ENCODE measurements around the gene TXNL4A.
"Not testable (repeated sequence)": the region's sequence is repeated elsewhere in the genome, so short reads cannot be mapped to it uniquely, and the experiment has no call there.

Gene TXNL4A, protein sequence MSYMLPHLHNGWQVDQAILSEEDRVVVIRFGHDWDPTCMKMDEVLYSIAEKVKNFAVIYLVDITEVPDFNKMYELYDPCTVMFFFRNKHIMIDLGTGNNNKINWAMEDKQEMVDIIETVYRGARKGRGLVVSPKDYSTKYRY

DNA sequence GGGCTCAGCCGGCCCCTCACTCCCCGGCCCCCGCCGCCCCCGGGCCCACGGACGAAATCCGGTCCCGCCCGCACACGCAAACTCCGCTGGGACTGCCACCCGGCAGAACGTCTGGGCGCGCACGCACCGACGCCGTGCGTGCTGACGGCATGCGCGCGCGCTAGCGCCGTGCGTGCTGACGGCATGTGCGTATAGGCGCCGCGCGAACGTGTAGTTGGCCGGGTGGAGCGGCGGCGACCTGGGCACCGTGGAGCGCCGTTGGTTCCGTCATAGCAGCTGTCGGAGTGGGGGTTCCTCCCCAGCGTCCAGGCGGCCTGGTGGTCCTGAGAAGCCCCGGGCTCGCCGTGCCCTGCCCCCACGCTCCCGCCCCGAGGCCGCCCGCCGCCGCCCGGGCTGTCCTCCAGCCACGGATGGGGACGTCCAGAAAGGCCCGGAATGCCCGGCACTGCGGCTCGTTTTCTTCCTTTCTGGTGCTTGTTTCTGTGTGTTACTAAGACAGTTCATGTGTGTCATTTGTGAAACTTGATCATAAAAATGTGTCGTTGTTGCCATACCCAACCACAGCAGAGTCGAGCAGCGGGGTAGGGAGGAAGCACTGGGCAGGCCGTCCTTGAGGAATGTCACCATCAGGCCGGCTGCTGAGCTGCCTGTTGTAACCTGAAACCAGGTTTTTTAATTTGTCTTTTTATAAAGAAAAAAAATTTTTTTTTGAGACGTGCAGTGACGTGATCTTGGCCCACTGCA, at the start of gene TXNL4A:
Gene TXNL4A (minus strand): TSS at position 113 of the 744 bp plus-strand sequence. CDS start 171 bp downstream, outside the sequence.
- peak; percentile 92 for DNase-seq

DNA sequence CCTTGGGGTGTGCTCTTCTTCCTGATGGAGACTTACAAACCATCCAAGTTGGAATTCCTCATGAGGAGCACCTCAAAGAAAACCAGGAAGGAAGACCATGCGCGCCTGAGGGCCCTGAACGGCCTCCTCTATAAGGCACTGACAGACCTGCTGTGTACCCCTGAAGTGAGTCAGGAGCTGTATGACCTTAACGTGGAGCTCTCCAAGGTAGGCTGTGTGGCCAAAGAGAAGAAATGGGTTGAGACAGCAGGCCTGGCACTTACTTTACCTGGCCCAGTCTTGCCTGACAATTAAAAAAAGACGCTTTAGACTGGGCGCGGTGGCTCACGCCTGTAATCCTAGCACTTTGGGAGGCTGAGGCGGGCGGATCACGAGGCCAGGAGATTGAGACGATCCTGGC, 48.9 kb upstream of the TXNL4A start:
- DNase-seq, result no peak

DNA sequence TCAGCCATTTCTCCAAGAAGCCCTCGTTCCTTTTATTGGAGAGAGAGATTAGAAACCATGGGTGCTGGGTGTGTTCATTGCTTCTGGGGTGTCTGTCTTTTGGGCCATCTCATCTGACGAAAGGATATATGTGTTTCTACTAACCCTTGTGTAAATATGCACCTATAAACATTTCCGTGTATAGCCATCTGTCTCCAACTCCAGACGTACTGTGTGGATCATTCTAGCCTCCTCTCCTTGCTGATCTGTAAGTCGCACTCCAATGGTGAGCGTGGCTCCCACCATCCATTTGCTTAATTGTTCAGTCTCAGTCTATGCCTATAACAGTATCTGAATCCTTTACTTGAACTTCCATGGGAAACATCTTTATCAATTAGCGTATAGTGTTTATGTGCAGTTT, 47.6 kb upstream of the TXNL4A start:
- DNase-seq, result no peak

DNA sequence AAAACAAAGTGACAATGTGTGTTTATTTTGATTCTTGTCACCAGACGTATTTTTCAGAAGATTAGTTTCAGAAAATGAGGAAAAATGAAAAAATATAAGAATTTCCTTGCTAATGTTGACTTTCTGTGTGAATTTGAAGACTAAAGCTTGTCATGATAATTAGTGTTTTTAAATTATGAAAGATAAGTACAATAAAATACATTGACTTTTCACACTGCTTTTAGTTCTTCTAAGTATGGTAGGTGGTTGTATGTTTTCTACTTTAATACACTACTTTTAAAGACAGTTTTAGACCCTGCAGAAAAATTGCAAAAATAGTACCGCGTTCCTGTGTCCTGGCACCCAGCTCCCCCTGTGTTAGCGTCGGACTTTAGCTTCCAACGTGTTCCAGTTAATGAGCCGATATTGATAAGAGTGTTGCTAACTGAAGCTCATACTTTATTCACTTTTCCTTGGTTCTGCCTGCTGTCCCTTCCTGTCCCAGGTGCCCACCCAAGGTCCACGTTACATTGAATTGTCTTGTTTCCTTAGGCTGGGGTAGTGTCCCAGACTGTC, 46.6 kb upstream of the TXNL4A start:
- no peak for DNase-seq

DNA sequence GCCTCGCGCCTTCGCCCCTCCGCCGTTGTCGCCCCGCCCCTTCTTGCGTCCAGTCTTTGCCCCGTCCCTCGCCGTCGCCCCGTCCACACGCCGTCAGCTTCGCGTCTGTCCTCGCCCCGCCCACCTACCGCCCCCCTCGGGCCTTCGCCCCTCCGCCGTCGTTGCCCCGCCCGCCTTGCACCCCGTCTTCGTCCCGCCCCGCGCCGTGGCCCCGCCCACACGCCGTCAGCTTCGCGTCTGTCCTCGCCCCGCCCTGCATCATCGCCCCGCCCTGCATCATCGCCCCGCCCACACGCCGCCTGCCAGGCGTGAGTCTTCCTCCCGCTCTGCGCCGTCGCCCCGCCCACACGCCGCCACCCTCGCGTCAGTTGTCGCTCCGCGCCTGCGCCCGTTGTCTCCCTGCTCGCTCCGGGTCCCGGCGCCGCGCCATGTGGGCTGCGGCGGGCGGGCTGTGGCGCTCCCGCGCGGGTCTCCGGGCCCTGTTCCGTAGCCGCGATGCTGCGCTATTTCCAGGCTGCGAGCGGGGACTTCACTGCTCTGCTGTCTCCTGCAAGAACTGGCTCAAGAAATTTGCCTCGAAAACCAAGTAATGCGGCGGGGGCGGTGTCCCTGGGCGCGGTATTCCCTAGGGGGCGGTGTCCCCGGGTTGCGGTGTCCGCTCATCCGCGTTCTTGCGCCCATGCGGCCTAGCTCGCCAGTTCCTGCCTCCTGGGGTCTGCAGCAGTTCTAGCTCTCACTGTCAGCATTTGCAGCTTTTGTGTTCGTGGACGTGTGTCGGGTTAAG, 45.9 kb upstream of the TXNL4A start, which contains the start of gene RBFA:
Gene RBFA (plus strand): TSS at position 367 of the 784 bp plus-strand sequence. CDS start 62 bp downstream, at position 429.
- DNase-seq, result peak; percentile 100

DNA sequence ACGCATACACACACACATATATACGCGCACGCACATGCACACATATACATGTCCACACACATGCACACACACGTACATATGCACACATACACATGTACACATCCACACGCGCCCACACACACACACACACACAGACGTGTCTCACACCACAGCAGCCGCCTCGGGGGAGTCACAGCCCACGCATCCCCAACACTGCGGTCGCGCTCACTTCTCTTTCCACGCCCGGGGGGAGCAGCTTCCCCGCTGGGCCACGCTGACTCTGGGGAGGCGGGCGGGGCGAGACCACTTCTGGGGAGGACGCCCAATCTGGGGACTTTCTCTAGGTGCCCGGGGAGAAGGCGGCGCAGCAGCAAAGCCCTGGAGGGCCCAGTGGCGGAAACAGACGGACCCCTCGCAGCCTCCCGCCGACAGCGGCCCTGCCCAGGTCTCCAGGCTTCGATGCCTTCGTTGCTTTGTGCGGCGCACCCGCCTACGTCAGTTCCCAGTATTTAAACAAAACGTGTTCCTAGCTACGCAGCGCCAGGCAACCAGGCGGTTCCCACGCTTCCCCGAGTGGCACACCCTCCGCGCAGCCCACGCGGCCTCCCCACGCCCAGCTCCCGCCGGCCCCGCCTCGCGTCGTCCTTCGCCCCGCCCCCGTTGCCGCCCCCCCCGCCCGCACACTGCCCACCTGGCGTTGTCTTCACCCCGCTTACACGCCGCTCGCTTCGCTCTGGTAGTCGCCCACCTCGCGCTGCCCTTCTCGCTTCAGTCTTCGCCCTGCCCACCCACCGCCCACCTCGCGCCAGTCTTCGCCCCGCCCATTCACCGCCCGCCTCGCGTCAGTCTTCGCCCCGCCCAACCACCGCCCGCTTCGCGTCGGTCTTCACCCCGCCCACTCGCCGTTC, 45.1 kb upstream of the TXNL4A start:
- DNase-seq, result no peak

DNA sequence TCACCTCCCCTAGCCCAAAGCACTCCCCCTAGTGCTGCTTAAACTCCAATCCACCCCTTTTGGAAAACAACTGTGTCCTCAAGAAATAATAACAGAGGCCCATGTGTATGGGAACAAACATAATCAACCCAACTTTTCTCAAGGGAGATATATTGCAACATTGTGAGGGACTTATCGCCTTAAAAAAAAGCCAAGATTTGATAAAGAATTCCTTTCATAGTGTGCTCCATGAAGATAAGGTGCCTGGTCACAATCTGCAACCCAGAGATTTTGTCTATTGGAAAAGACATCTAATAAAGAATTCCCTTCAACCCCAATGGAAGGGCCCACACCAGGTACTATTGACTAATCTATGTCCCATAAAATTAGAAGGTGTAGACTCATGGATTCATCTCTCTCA, 41.3 kb upstream of the TXNL4A start:
- DNase-seq, result no peak

DNA sequence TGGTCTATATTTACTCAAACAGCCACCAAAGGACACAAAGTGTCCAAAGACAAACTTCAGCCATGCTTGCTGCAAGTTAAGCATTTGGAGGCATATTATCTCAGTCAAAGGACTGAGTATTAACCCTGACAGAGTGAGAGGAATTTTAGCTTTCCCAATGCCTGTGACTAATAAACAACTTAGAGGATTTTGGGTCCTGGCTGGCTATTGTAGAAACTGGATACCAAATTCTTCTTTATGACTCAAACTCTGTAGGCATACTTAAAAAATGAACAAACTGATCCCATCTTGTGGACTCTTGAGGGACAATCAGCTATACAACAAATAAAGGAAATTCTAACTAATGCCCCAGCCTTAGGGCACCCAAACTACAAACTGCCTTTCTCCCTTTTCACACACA, 39.4 kb upstream of the TXNL4A start:
- not testable (repeated sequence) for DNase-seq

DNA sequence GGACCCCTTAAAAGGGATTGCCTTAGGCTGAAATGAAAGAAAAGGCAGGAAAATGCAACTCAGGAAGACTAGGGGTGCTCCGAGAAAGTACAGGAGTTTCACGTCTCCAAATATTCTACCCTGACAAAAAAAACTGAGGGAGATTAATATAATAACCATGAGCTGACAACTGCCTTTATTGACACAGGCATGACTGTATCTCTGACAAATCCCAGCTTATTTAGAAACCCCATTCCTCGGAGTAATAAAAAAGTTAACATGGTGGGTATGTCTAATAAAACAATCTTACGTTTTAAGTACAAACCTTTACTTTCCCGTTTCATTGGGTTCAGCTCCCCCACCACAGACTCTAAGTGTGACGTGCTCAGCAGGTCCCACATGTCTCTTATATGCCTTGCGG, 38.0 kb upstream of the TXNL4A start:
- no peak for DNase-seq

DNA sequence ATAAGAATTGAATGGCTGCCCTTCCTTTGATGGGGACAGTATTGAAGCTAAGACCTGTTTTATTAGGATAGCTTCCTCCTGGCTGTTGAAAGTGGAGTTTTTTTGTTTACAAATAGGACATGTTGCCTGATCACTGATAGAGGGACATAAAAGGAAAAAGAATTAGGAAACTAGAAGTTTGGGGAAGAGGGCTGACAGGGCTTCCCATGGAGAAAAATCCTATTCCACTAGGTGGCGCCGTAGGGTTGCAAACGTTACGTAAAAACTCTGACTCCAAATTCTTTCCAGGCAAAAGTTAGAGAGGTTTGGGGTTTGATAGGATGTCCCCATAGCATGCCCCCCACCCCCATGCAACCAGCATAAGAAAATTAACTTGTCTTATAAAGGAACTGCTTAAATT, 34.8 kb upstream of the TXNL4A start:
- no peak for DNase-seq

DNA sequence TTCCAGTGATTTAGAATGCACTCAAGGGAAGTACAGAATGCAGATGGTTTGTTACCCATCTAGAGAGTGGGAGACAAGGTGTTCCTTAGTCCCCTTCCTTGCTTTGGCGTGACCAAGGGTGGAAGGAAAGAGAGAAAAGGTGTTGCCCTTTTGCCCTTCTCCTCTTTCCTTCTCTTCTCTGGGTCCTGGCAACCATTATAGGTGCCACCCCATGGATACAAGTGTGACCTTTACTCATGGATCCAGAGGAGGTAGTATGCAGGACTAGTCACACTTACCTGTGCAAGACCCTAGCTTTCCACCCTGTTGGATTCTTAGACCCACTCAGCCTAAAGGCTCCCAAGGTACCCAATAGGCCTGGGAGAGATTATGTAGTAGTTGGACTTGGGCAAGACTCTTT, 34.2 kb upstream of the TXNL4A start:
- no peak for DNase-seq

DNA sequence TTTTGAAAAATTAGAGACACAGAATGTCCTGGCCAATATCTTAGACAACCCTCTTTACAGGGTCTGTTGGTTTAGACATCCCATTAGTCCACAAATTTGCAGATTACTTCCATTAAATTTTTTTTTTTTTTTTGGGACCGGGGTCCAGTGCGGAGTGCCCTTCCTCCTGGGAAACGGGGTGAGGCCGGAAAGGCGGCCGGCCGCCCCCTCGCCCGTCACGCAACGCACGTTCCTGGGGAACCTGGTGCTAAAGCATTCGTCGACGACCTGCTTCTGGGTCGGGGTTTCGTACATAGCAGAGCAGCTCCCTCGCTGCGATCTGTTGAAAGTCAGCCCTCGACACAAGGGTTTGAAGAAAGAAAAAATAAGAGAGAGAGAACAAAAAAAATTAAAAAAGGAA, 24.4 kb upstream of the TXNL4A start:
- DNase-seq, result no peak

DNA sequence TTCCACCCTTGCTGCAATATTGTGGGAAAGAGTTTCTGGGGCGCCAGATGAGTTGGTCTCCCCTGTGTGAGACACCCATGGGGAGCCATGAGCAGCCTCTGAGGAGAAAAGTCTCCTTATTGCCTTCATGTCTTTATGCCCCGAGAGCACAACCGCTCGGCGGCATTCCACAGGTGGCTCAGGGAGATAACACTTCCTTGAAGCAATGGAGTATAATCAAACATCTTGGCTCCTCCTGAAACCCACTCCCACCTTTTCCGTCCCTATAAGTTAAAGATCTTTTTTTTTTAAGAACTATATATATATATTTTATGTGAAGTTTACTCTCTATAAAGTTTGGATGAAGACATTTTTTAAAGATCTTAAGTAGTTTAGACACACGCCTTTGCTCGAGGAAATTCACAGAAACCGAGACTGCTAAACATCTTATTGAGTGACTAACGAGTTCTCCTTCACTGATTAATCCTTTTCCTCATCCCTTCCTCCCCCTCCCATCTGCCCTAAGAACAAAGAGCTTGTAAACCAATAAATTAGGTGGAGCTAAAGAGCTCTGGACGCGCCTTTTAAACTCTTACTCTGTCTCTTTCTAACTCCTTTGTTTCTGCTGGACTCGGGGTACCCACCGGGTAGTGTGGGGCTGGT, 23.3 kb upstream of the TXNL4A start:
- not testable (repeated sequence) for DNase-seq

DNA sequence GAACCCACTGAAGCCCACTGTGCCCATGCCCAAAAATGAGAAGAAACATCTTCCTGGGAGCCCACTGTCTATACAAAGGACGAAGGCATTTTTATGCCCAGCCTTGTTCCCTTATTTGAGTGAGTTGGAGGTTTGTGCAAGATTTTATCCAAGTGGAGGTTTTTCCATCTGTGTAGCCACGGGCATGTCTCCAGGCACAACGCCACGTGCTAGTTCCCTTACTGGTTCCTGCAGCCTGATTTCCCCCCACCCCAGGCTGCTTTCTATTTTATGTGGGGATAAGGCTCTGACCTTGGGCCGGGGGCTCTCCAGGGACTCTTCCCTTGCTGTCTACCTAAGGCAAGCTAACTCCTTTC, 22.2 kb upstream of the TXNL4A start:
- no peak for DNase-seq

DNA sequence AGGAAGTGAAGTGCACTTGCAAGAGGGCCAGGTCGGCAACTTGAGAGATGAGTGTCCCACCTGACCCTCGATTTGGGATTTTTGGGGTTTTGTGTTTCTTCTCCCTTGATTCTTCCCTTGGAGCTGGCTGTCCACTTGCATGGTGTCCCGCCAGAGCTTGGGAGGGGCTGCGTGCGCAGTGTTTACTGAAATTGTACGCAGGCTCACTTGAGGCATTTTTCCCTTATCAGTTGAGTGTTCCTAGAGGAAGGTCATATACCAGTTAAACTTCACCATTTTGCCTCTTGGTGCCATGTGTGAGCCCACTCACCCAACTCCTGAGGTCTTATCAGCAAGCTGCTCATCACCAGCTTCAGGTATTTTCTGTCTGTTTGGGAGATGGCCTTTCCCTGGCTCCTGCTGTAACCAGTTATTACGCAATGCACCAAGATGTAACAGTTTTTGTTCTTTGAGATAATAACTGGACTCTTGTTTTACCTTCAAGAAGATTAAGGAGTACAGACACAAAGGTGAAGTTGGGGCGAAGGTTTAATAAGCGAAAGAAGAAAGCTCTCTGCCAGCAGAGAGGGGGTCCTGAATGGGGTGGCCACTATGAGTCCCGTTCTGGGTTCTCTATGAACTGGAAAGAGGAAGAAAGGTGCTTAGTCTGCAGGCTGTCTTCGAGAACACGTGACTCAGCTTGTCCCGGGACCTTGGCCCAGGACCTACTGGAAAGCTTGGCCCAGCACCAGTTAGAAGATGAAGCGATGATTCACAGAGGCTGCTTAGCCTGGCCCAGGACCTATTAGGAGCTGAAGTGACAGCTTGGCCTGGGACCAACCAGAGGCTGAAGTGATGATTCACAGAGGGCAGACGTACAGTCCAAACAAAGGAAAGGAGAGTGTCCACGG, 21.5 kb upstream of the TXNL4A start:
- no peak for DNase-seq

DNA sequence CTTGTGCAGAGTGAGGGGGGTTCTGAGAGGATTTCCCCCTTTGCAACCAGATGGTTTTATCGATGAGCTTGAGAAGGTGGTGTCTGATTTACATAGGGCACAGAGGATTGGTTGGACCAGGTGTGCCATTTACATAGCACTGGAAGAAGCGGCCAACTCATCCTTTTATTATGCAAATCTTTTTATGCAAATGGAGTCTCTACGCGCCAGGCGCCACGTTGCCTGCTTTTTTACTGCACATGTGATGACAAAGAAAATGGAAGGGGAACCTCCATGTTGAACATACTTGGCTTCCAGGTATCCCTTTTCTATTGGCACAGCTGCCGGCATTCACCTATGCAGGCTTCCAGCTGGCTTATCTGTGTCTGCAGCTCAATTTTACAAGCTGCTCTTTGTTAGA, 18.4 kb upstream of the TXNL4A start:
- no peak for DNase-seq

DNA sequence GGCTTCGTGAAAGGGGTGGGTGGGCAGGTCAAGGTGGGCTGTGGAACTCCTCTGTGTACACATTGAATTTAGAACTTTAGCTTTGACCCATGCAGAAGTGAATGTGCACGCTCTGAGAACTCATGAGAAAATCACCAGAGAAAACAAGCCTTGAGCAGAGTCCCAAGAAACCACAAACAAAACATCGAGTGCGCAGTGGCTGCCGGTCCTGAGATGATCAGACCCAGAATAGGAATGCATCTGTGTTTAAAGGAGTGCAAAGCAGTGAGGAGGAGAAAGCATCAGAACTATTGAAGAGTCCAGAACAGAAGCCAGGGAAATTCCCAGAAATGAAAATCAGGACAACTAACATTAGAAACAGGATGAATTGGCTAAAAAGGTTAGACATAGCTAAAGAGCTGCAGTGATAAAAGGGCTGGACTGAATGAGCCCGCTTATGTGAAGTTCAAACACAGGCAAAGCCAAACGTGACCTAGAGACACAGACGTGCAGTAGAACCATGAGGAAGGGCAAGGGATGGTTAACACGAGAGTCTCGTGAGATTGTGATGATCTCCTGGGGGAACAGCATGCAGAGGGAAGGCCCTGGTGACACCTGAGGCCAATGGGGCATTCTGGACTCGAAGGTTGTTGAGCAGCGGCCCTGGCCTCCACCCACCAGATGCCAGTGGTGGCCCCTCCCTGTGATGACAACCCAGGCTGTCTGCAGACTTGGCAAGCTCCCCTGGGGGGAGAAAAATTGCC, 16.4 kb upstream of the TXNL4A start:
- no peak for DNase-seq

DNA sequence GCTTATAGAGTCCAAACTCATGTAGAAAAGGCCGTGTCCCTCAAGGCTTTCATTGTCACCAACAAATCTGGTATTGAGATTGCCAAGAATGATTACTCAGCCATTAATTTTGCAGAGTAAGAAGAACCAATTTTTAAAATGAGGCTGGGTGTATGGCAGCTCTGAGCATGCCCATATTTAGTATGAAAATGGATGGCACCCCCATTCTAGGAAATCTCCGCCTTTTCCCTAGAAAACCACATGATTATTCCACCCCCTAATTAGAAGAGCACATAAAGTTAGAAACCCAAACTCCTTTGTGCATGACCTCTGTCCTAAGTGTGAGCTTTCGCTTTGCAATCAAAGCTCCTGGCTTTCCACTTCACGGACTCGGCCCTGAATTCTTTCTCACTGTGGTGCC, 14.1 kb upstream of the TXNL4A start:
- DNase-seq, result no peak

DNA sequence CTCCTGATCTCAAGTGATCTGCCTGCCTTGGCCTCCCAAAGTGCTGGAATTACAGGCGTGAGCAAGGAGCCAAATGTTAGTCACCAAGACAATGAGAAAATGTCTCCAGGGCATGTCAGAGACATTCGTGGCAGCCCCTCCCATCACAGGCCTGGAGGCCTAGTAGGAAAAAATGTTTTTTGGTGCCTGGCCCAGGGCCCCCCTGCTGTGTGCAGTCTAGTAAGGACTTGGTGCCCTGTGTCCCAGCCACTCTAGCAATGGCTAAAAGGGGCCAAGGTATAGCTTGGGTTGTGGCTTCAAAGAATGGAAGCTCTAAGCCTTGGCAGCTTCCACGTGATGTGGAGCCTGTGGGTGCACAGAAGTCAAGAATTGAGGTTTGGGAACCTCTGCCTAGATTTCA, 12.5 kb upstream of the TXNL4A start:
- no peak for DNase-seq

DNA sequence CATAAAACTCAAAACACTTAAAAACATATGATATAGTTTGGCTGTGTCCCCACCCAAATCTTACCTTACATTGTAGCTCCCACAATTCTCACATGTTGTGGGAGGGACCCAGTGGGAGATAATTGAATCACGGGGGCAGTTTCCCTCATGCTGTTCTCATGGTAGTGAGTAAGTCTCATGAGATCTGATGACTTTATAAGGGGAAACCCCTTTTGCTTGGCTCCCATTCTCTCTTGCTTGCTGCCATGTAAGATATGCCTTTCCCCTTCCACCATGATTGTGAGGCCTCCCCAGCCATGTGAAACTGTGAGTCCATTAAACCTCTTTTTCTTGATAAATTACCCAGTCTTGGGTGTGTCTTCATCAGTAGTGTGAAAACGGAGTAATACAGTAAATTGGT, 11.3 kb upstream of the TXNL4A start:
- not testable (repeated sequence) for DNase-seq

Data from activated CD8-positive, alpha-beta memory T cell treated with anti-CD3 and anti-CD28 coated beads, Interleukin-2, amount 50 U/mL, for 48 hours (primary cell).